D721Med (cell line): ENCODE results near the gene LZTS3.

Source experiments
- DNase-seq: peaks from one replicate; pipeline ENCODE4 v3.0.0; 2011; ENCODE audit warnings: low spot score; ENCODE audit not compliant: insufficient read length
- FAIRE-seq: peaks from 2 replicates; lab custom pipeline; 2011; peaks lifted over from hg19 to GRCh38; lab: Jason Lieb, UNC
- TF ChIP-seq, protein P1 (sequence below): IDR thresholded peaks from 2 replicates; pipeline ENCODE4 v1.5.1; 2012; ENCODE audit warnings: mild to moderate bottlenecking, control low read depth; ENCODE audit not compliant: insufficient read depth; ENCODE audit errors: missing control alignments

LZTS3 gene

DNA sequence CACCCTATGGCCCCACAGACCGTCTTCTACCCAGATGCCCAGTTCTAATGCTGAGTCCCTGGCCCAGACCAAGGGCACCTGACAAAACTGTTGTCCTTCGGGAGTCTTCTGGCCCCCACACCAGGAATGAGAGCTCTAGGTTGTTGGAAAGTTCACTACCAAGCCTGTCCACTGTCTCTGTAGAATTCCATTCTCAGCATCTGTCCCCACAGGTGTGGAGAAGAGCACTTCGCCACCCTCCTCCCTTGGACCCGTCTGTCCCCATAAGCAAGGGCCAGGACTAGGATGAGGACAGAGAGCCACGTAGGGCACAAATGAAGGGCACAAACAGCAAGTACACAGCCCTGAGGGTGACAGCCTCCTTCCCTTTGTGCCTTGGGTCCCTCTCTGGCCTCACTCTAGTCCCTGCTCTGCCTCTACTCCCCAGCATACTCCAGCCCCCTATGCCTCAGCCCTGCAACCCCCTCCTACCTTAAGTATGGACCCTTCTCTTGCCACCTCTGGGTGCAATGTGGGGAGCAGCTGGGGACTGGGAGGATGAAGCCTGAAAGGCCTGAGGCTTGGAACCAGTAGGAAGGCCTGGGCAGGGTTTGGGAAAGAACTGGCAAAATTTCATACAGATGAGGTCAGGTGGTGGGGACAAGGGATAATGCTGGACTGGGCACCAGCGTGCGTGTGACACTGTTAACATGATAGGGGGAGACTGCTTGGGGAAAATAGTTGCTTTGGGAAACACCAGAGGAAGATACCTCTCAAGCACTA, 4.3 kb downstream of the LZTS3 start:
- FAIRE-seq (no peak), DNase-seq (no peak)
- TF ChIP-seq, protein P1, sequence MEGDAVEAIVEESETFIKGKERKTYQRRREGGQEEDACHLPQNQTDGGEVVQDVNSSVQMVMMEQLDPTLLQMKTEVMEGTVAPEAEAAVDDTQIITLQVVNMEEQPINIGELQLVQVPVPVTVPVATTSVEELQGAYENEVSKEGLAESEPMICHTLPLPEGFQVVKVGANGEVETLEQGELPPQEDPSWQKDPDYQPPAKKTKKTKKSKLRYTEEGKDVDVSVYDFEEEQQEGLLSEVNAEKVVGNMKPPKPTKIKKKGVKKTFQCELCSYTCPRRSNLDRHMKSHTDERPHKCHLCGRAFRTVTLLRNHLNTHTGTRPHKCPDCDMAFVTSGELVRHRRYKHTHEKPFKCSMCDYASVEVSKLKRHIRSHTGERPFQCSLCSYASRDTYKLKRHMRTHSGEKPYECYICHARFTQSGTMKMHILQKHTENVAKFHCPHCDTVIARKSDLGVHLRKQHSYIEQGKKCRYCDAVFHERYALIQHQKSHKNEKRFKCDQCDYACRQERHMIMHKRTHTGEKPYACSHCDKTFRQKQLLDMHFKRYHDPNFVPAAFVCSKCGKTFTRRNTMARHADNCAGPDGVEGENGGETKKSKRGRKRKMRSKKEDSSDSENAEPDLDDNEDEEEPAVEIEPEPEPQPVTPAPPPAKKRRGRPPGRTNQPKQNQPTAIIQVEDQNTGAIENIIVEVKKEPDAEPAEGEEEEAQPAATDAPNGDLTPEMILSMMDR = no peak

DNA sequence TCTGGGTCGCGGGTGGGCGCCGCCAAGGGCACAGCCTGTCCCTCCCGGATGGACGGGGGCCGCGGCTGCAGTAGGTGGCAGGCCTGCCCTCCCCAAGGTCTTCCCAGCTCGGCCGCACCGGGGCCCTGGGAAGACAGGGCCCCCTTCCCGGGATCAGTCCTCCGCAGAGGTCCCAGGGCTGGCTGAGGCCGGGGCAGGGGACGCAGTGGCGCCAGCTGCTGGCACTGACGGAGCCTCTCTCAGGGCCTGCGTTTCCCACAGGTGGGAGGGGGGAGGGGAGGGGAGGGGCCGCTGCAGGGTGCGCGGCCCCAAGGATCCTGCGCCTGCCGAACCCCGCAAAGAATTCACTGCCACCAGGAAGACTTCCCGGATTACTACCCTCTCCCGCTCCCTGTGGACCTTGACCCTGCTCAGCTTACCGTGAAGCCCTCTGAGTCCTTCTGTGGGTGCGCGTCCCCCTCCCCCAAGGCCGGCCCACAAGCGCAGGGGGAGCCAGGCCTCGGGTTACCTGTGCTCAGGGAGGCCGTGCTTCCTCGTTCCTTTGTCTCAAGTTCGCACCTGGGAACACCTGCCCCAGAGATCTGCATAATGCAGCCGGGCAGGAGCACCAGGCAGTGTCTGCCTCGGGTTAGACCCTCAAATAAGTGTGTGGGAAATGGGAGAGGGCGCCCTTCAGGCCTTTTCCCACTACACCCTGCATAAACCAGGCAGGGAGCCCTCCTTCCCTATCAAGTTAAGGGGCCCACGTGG, 5.1 kb downstream of the LZTS3 start:
- no peak for FAIRE-seq
- DNase-seq = no peak
- TF ChIP-seq, protein P1 = no peak

- no peak for FAIRE-seq
Observed at GRCh38 chr20:3167738-3168078, 5.6 kb downstream of the LZTS3 start.

DNA sequence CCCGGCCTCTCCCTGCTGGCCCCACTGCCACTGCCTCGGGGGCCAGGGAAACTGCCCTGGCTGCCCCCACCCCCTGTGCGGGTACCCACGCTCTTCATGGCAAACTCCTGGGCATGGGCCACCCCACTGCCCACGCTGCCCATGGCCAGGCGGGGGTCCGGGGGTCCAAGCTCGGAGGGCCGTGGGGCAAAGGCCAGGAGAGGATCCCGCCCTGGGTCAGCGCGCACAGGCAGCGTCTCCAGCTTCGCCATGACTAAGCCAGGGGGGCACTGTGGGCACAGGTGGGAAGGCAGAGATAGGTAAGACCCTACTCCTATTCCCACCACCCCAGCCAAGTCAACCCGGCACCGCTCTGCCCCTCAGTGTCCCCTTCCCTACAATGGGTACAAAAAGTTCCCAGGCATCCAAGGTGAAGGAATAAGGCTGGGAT, 6.4 kb downstream of the LZTS3 start:
- DNase-seq = no peak
- no peak for FAIRE-seq
- TF ChIP-seq, protein P1 = no peak

More at GRCh38 chr20:3167738-3168078, 5.6 kb downstream of the LZTS3 start:
- TF ChIP-seq, protein P1 = no peak
- DNase-seq = no peak

DNA sequence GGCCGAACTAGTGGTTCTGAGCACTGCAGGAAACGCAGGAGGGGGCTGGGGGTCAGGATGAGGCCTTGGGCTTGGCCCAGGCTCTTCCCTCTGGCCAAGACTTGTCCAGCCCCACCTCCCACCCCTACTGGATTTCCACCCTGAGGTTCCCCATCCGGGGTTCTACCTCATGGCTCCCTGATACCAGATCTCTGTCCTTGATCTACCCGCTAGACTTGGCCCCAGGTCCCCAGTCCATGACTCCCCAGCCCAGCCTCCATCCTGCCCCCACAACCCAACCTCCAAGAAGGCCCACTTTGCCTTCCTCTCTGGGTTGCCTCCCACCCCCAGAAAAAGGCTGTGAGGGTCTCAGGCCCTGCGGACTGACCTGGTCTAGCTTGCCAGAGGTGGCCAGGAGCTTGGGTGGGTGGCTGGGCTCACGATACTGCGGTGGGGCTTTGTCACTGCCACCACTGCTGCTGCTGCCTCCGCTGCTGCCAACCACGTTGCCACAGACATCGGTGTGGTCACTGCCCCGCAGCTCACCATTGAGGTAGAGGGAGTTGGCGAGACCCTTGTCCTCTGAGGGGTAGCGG, 6.9 kb downstream of the LZTS3 start:
- no peak for FAIRE-seq
- DNase-seq = no peak
- TF ChIP-seq, protein P1 = no peak

DNA sequence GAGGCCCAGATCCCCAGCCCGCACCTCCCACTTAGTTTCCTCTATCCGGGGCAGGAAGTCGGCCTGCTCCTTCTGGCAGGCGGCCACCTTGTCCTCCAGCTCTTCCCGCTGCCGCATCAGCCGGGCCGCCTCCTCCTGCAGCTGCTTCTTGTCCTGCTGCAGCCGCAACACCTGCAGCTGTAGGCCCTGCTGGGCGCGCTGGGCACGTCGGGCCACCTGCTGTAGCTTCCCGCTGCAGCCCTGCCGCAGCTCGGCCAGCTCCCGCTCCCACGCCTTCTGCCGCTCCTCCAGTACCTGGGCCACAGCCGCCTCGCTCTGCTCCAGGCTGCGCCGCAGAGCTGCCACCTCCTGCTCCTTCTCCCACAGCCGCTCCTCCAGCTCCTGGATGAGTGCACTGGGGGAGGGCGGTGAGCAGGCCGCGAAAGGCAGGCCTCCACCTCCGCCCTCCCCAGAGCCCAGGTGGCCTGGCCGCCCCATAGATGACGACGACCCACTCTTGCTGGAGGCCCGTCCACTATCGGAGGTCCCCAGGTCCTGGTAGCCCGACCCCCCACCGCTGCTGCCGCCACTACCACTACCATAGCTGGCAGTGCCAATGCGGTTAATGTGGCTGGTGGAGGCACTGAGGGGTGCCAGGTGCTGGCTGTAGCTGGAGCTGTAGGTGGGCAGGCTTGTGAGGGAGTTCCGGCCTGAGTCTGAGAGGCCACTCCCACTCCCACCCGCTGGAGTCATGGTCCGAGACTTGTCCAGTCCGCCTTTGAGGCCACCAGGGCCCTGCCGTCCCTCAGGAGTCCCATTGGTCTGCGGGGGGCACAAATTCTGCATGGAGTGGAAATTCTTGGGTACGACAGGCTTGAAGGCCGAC, 7.6 kb downstream of the LZTS3 start:
- DNase-seq = no peak

More for the DNA sequence above, 7.6 kb downstream of the LZTS3 start:
- TF ChIP-seq, protein P1 = no peak
- FAIRE-seq = no peak
